NT2/D1 (cell line): ENCODE measurements around the gene GPSM1.

Source experiments
- DNase-seq: peaks from one replicate; pipeline ENCODE4 v3.0.0-alpha.2; 2011; ENCODE audit warnings: low read depth, low spot score
- H3K27me3 ChIP-seq: 2 replicates; pipeline ENCODE4 v1.6.0; 2011; ENCODE audit warnings: mild to moderate bottlenecking; ENCODE audit not compliant: insufficient read length, insufficient read depth
- H3K36me3 ChIP-seq: 2 replicates; pipeline ENCODE4 v1.6.1; 2011; ENCODE audit warnings: mild to moderate bottlenecking, low read length, mixed read lengths; ENCODE audit not compliant: insufficient read depth, insufficient read length
- H3K4me1 ChIP-seq: 2 replicates; pipeline ENCODE4 v1.5.1; 2011; ENCODE audit not compliant: insufficient read depth, insufficient read length
- H3K4me3 ChIP-seq: 2 replicates; pipeline ENCODE4 v1.5.1; 2011; ENCODE audit warnings: low read depth; ENCODE audit not compliant: insufficient read length
- H3K9ac ChIP-seq: 2 replicates; pipeline ENCODE4 v1.6.0; 2011; ENCODE audit warnings: low read depth; ENCODE audit not compliant: insufficient read length
- H3K9me3 ChIP-seq: 2 replicates; pipeline ENCODE4 v1.5.1; 2011; ENCODE audit warnings: mild to moderate bottlenecking, low read length; ENCODE audit not compliant: insufficient read depth
- SUZ12 ChIP-seq: IDR thresholded peaks from 2 replicates; pipeline ENCODE4 v1.6.1; 2011; ENCODE audit not compliant: insufficient read length, insufficient read depth; ENCODE audit errors: extremely low read depth
- YY1 ChIP-seq: IDR thresholded peaks from 2 replicates; pipeline ENCODE4 v1.6.1; 2011; ENCODE audit not compliant: insufficient read length, insufficient read depth
- ZNF274 ChIP-seq: IDR thresholded peaks from 2 replicates; pipeline ENCODE4 v1.6.1; 2011; ENCODE audit warnings: mild to moderate bottlenecking, low read depth, low read length

GPSM1 gene

DNA sequence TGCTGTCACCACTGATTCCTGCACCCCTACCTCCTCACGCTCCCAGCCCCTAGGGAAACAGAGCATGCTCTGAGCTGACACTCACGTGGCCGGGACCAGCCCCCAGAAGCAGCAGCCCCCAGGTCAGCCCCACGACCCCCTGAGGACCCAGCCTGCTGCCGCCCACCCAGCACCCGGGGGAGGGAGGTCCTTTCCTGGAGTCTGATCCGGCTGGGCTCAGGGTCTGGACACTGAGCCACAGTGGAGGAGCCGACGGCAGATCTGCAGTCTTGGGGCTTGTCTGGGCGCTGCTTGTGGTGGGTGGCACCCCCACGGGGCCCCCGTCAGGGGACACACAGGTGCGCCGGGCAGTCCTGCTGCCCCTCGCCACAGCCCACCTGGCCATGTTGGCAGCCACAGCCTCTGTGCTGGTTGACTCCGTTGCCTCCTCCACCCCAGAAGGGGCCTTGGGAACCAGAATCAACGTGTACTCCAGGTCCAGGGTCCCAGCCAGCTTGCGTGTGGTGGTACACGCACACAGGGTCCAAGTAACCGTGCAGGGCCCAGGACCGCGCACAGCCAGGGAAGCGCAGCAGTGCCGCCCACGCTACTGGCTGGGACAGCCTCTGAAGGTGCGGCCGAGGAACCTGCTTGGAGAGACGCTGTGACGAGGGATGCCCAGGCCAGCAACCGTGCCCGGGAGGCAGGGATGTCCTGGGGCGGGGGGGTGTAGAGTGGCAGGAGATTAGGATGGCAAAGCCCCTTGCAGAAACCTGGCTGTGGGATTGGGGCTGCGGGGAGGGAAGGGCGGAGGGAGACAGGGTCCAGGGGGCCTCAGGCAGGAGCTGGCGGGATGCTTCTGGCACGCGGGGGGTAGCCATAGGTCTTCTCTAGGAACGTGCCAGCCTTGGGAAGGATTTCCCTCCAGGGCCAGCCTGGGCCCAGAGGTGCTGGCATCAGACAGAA lies 32.7 kb downstream of the GPSM1 start:
- Histone ChIP-seq H3K9ac (no peak overlapping the region), H3K27me3 (no peaks in the 10 kb centered on the region), H3K9me3 (no peaks in the 10 kb centered on the region; the same call in 1 of the 2 replicates), H3K36me3 (peaks cover 78% of the 10 kb centered on the region), H3K4me3 (no peak overlapping the region), H3K4me1 (peaks cover 21% of the 10 kb centered on the region)
- no peak for DNase-seq
- TF ChIP-seq YY1: no peak
- no peak for TF ChIP-seq ZNF274
- no peak for TF ChIP-seq SUZ12

GRCh38 chr9:136361047-136361753 lies 33.9 kb downstream of the GPSM1 start:
- Histone ChIP-seq H3K9me3 (no peaks in the 10 kb centered on the region; the same call in 1 of the 2 replicates), H3K27me3 (no peaks in the 10 kb centered on the region), H3K9ac (no peak overlapping the region), H3K4me3 (no peak overlapping the region), H3K36me3 (peaks cover 86% of the 10 kb centered on the region), H3K4me1 (peaks cover 23% of the 10 kb centered on the region)
- TF ChIP-seq YY1: no peak
- no peak for TF ChIP-seq SUZ12
- no peak for TF ChIP-seq ZNF274
- no peak for DNase-seq

GRCh38 chr9:136361754-136362449 lies 34.6 kb downstream of the GPSM1 start:
- Histone ChIP-seq H3K4me1 (peaks cover 23% of the 10 kb centered on the region), H3K27me3 (no peaks in the 10 kb centered on the region), H3K9me3 (no peaks in the 10 kb centered on the region; the same call in 1 of the 2 replicates), H3K36me3 (peaks cover 85% of the 10 kb centered on the region), H3K4me3 (no peak overlapping the region), H3K9ac (no peak overlapping the region)
- DNase-seq: no peak
- TF ChIP-seq ZNF274 (no peak), SUZ12 (no peak), YY1 (no peak)

- no peak overlapping the region for H3K4me3 ChIP-seq
These were observed 35.1 kb downstream of the GPSM1 start for GRCh38 chr9:136362450-136362784.

GRCh38 chr9:136363106-136363948 lies 36.0 kb downstream of the GPSM1 start, which contains the start of gene DNLZ:
Gene DNLZ (minus strand): TSS chr9:136363744. CDS start chr9:136363714, 30 bp downstream.
- Histone ChIP-seq H3K36me3 (peaks cover 85% of the 10 kb centered on the region), H3K9ac (peak within 1 kb of the TSS; percentile 96), H3K27me3 (no peaks in the 10 kb centered on the region), H3K4me1 (peaks cover 23% of the 10 kb centered on the region), H3K9me3 (no peaks in the 10 kb centered on the region; the same call in 1 of the 2 replicates), H3K4me3 (peak within 1 kb of the TSS; percentile 87)
- peak; percentile 92 for DNase-seq
- no peak for TF ChIP-seq ZNF274
- TF ChIP-seq YY1: peak; percentile 82
- TF ChIP-seq SUZ12: no peak

More at GRCh38 chr9:136362450-136362784, 35.1 kb downstream of the GPSM1 start:
- Histone ChIP-seq H3K4me1 (peaks cover 23% of the 10 kb centered on the region), H3K9me3 (no peaks in the 10 kb centered on the region; the same call in 1 of the 2 replicates), H3K27me3 (no peaks in the 10 kb centered on the region), H3K9ac (peak overlapping the region; percentile 3), H3K36me3 (peaks cover 85% of the 10 kb centered on the region)
- TF ChIP-seq SUZ12 (no peak), YY1 (no peak), ZNF274 (no peak)
- no peak for DNase-seq

DNA sequence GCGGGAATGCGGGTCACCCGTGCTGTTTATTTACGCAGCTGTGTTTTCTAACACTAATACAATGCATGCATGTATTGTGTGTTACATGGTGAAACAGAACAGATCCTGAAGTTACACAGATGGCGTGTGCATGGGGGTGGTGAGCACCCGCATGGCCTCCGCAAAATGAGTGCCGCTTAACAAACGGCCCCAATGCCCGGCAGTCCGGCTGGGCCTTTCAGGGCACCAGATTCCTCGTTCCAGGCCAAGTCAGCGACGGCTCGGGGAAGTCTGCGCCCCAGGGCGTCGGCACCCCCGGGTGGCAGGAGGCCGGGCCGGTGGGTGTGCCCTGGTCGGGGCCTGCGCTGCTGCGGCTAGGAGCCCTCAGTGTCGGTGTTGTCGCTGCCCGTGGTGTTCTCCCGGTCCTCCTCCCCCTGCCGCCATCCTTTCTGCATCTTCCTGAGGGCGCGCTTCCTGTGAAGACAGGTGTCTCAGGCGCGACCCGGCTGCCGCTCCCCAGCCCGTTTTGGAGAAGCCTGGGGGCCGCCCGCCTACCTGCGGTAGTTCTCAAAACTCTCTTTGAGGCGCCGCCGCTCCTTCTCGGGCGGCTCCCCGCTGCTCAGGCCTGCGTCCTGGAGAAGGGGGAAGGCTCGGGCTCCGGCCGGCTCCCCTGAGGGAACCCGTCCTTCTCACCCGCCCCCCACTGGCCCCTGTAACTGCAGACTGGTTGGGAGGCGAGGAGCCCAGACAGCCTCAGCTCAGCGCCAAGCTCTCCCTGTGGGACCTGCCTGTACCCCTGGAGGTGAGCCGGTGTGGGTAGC lies 36.8 kb downstream of the GPSM1 start:
- TF ChIP-seq SUZ12: no peak
- no peak for TF ChIP-seq ZNF274
- TF ChIP-seq YY1: no peak
- H3K27me3 ChIP-seq: no peaks in the 10 kb centered on the region
- no peaks in the 10 kb centered on the region; the same call in 1 of the 2 replicates for H3K9me3 ChIP-seq
- H3K4me1 ChIP-seq: peaks cover 23% of the 10 kb centered on the region
- H3K9ac ChIP-seq: peak overlapping the region; percentile 96
- peak overlapping the region; percentile 87 for H3K4me3 ChIP-seq
- peaks cover 80% of the 10 kb centered on the region for H3K36me3 ChIP-seq
- DNase-seq: no peak
